IMR-90 (cell line): ENCODE data around the gene CD93. TPM values are rescaled to one million over a fixed set of nuclear protein-coding genes. Genes with fewer than 3 reads are reported as not detected.

ENCODE experiments used
- ATAC-seq: fragments of 200-7000 bp; cut with Tn5 transposase; 2 replicates; pipeline ENCODE4 v1.9.1; 2020; ENCODE audit warnings: low read depth, mild to moderate bottlenecking, moderate library complexity
- BruUV-seq: library from RNA; stranded (reverse); fragments of 400-500 nt; replicated peaks from 2 replicates; lab custom pipeline; 2021; lab: Mats Ljungman, UMichigan
- CTCF ChIA-PET: fragments of 300-600 bp; formaldehyde crosslinking; extraction: SDS; loops from one replicate; lab custom pipeline; 2021; ENCODE audit warnings: antibody characterized with exemption; lab: Yijun Ruan, JAX
- POLR2A ChIA-PET: fragments of 300-600 bp; sonication (Branson Sonifier 250); formaldehyde crosslinking; loops from one replicate; lab custom pipeline; 2022; ENCODE audit warnings: antibody characterized with exemption; ENCODE audit not compliant: unreplicated experiment; lab: Charles Lee
- DNase-seq: peaks from one replicate; pipeline ENCODE4 v3.0.0; 2013
- H2AFZ ChIP-seq: replicated peaks from 2 replicates; pipeline ENCODE3; 2013; ENCODE audit warnings: low read length, mild to moderate bottlenecking; ENCODE audit not compliant: poor library complexity
- H2AK5ac ChIP-seq: 2 replicates; pipeline ENCODE4 v1.6.1; 2013; ENCODE audit warnings: low read depth, low read length, inconsistent platforms
- H2AK9ac ChIP-seq: replicated peaks from 2 replicates; pipeline ENCODE3; 2013; ENCODE audit warnings: mild to moderate bottlenecking, low read depth, low read length, moderate library complexity; ENCODE audit not compliant: poor library complexity
- H2BK120ac ChIP-seq: 2 replicates; pipeline ENCODE4 v1.6.1; 2013; ENCODE audit warnings: low read depth, low read length, inconsistent platforms
- H2BK15ac ChIP-seq: 3 replicates; pipeline ENCODE4 v1.6.1; 2013; ENCODE audit warnings: low read depth, low read length, inconsistent platforms
- H2BK20ac ChIP-seq: 2 replicates; pipeline ENCODE4 v1.6.1; 2013; ENCODE audit warnings: low read depth, mild to moderate bottlenecking, inconsistent platforms, low read length, moderate library complexity
- H2BK5ac ChIP-seq: 2 replicates; pipeline ENCODE4 v1.6.1; 2013; ENCODE audit warnings: mild to moderate bottlenecking, low read depth, low read length, inconsistent platforms; ENCODE audit not compliant: poor library complexity, severe bottlenecking
- H3K14ac ChIP-seq: replicated peaks from 2 replicates; pipeline ENCODE4 v1.6.1; 2013; ENCODE audit warnings: low read depth, low read length, inconsistent platforms
- H3K18ac ChIP-seq: 2 replicates; pipeline ENCODE4 v1.6.1; 2013; ENCODE audit warnings: low read depth, low read length, control low read depth
- H3K23ac ChIP-seq: 2 replicates; pipeline ENCODE4 v1.6.1; 2013; ENCODE audit warnings: low read depth, low read length, inconsistent platforms
- H3K27ac ChIP-seq: 2 replicates; pipeline ENCODE4 v1.5.1; 2013; ENCODE audit warnings: mild to moderate bottlenecking, control low read depth, low read length; ENCODE audit not compliant: insufficient read depth
- H3K27me3 ChIP-seq: 2 replicates; pipeline ENCODE4 v1.6.1; 2013; ENCODE audit warnings: low read length; ENCODE audit not compliant: control insufficient read depth, insufficient read depth
- H3K36me3 ChIP-seq: 2 replicates; pipeline ENCODE4 v1.6.1; 2013; ENCODE audit warnings: low read length, mixed read lengths; ENCODE audit not compliant: control insufficient read depth, insufficient read depth
- H3K4ac ChIP-seq: 2 replicates; pipeline ENCODE4 v1.6.1; 2013; ENCODE audit warnings: low read depth, low read length, inconsistent platforms
- H3K4me1 ChIP-seq: 2 replicates; pipeline ENCODE4 v1.6.1; 2013; ENCODE audit warnings: low read length, mixed read lengths; ENCODE audit not compliant: control insufficient read depth, insufficient read depth
- H3K4me2 ChIP-seq: 2 replicates; pipeline ENCODE4 v1.6.1; 2013; ENCODE audit warnings: low read depth, mild to moderate bottlenecking, control low read depth, low read length, moderate library complexity
- H3K4me3 ChIP-seq: 2 replicates; pipeline ENCODE4 v1.5.1; 2013; ENCODE audit warnings: low read depth, mild to moderate bottlenecking, control low read depth, low read length, moderate library complexity; ENCODE audit not compliant: insufficient read depth
- H3K56ac ChIP-seq: 2 replicates; pipeline ENCODE4 v1.6.1; 2013; ENCODE audit warnings: low read length, inconsistent platforms; ENCODE audit not compliant: insufficient read depth; ENCODE audit errors: extremely low read depth
- H3K79me1 ChIP-seq, 2 experiments: 2 replicates each; pipeline ENCODE4 v1.6.1; 2013; ENCODE audit warnings: low read length in 2 of 2, inconsistent platforms in 1 of 2, low read depth in 1 of 2
- H3K9ac ChIP-seq: 2 replicates; pipeline ENCODE4 v1.6.1; 2013; ENCODE audit warnings: low read depth, low read length, control low read depth
- H3K9me1 ChIP-seq: 2 replicates; pipeline ENCODE4 v1.6.1; 2013; ENCODE audit warnings: low read length, inconsistent platforms; ENCODE audit not compliant: insufficient read depth
- H3K9me3 ChIP-seq: 2 replicates; pipeline ENCODE4 v1.6.1; 2013; ENCODE audit warnings: low read length; ENCODE audit not compliant: control insufficient read depth, insufficient read depth
- H4K20me1 ChIP-seq: 2 replicates; pipeline ENCODE4 v1.6.1; 2013; ENCODE audit warnings: low read length, inconsistent platforms; ENCODE audit not compliant: insufficient read depth
- H4K5ac ChIP-seq: 2 replicates; pipeline ENCODE4 v1.6.1; 2013; ENCODE audit warnings: mild to moderate bottlenecking, low read depth, low read length, control low read depth
- H4K8ac ChIP-seq, 2 experiments: 2 replicates each; pipeline ENCODE4 v1.6.1; 2013; ENCODE audit warnings: low read depth in 2 of 2, low read length in 2 of 2, control low read depth in 1 of 2, inconsistent platforms in 1 of 2
- H4K91ac ChIP-seq: 2 replicates; pipeline ENCODE4 v1.6.1; 2013; ENCODE audit warnings: low read depth, low read length, inconsistent platforms; ENCODE audit not compliant: insufficient read depth
- CEBPB ChIP-seq: IDR thresholded peaks from 2 replicates; pipeline ENCODE4 v1.6.1; 2012; ENCODE audit warnings: low read depth, low read length, improper control_type of control experiment
- CHD1 ChIP-seq: IDR thresholded peaks from 2 replicates; pipeline ENCODE4 v1.6.1; 2012; ENCODE audit warnings: low read depth, low read length, improper control_type of control experiment
- CTCF ChIP-seq: conservative IDR thresholded peaks from 2 replicates; pipeline ENCODE4 v1.5.1; 2012; ENCODE audit warnings: mild to moderate bottlenecking, low read depth, low read length, improper control_type of control experiment
- ELK1 ChIP-seq: fragments of 150-350 bp; IDR thresholded peaks from 2 replicates; pipeline ENCODE4 v1.6.1; 2016; ENCODE audit warnings: low read depth, mild to moderate bottlenecking, low read length, moderate library complexity, borderline replicate concordance
- FOS ChIP-seq: fragments of 150-350 bp; IDR thresholded peaks from 2 replicates; pipeline ENCODE4 v1.6.1; 2016; ENCODE audit warnings: low read depth, low read length
- MXI1 ChIP-seq: IDR thresholded peaks from 2 replicates; pipeline ENCODE4 v1.6.1; 2012; ENCODE audit warnings: low read depth, mild to moderate bottlenecking, low read length, moderate library complexity, borderline replicate concordance
- NFE2L2 ChIP-seq: fragments of 150-350 bp; IDR thresholded peaks from 2 replicates; pipeline ENCODE4 v1.6.1; 2016; ENCODE audit warnings: low read depth, mild to moderate bottlenecking, low read length
- POLR2A ChIP-seq: IDR thresholded peaks from 2 replicates; pipeline ENCODE4 v1.6.1; 2012; ENCODE audit warnings: mild to moderate bottlenecking, low read depth, low read length
- RAD21 ChIP-seq: IDR thresholded peaks from 2 replicates; pipeline ENCODE4 v1.6.1; 2012; ENCODE audit warnings: low read length, improper control_type of control experiment
- SMC3 ChIP-seq: fragments of 150-350 bp; IDR thresholded peaks from 2 replicates; pipeline ENCODE4 v1.6.1; 2016; ENCODE audit warnings: low read depth, mild to moderate bottlenecking, antibody characterized with exemption, low read length, moderate library complexity
- WGBS, 2 experiments: methylation state at CpG; one replicate each; pipeline versions ENCODE4 v1.1.5 to v1.1.7; 2013; ENCODE audit warnings: missing lambda C conversion rate in 2 of 2; ENCODE audit not compliant: insufficient read length in 1 of 2; ENCODE audit errors: extremely low coverage in 2 of 2; 5-methylcytosine and 5-hydroxymethylcytosine counted together
- dilution Hi-C: fragments of 300-500 bp; cut with HindIII; formaldehyde crosslinking; loops from one replicate; pipeline ENCODE4 v1.14.3; 2018; ENCODE audit warnings: low sequenced_read_pairs; ENCODE audit not compliant: unreplicated experiment
- in situ Hi-C: fragments of 300-500 bp; cut with MboI; formaldehyde crosslinking; loops from 3 replicates; pipeline ENCODE4 v1.14.3; 2019; ENCODE audit warnings: low sequenced_read_pairs, inconsistent platforms, mixed read lengths
- intact Hi-C: fragments of 100-400 bp; cut with micrococcal nuclease; formaldehyde crosslinking; loops from 2 replicates; pipeline ENCODE4 v1.10.0; 2022
- polyA plus RNA-seq, 3 experiments: library from polyadenylated mRNA; depleted of rRNA; stranded (reverse); fragments of >200 nt; gene quantifications; 2 replicates each; pipeline ENCODE4 v1.2.3, GENCODE V29; 2012; ENCODE audit warnings: low replicate concordance in 1 of 3
- total RNA-seq: library from RNA; depleted of rRNA; stranded (reverse); fragments of >200 nt; gene quantifications from 2 replicates; pipeline ENCODE4 v1.2.3, GENCODE V29; 2012

CD93 gene
- total and polyA plus RNA-seq, 2 of the 4 experiments (the other 2 are of a cell fraction), result under 0.01 to 0.02 TPM

GRCh38 chr20:23133560-23133998 is 47.5 kb upstream of the CD93 start (continued):
- TF ChIP-seq ELK1, result no peak

GRCh38 chr20:23132930-23133559 is 46.9 kb upstream of the CD93 start:
- H2BK20ac ChIP-seq, result no peak overlapping the region
- no peaks in the 10 kb centered on the region for H4K20me1 ChIP-seq
- H3K27me3 ChIP-seq, result no peaks in the 10 kb centered on the region
- no peak overlapping the region for H3K14ac ChIP-seq
- ATAC-seq (no peak), DNase-seq (no peak)
- H2AK9ac ChIP-seq, result no peak overlapping the region
- no peaks in the 10 kb centered on the region for H3K36me3 ChIP-seq
- no peak overlapping the region for H3K27ac ChIP-seq
- no peak overlapping the region for H3K56ac ChIP-seq
- no TSS peak for BruUV-seq
- no peak overlapping the region for H3K9ac ChIP-seq
- no peak overlapping the region for H4K5ac ChIP-seq
- H3K9me1 ChIP-seq, result no peaks in the 10 kb centered on the region
- H3K4me1 ChIP-seq, result no peaks in the 10 kb centered on the region
- H3K4ac ChIP-seq, result no peak overlapping the region
- H3K18ac ChIP-seq, result no peak overlapping the region
- no peak overlapping the region for H2AFZ ChIP-seq
- ChIA-PET POLR2A (no interaction called here), CTCF (no interaction called here)
- intact Hi-C loops, result no loop called here
- no peaks in the 10 kb centered on the region for H3K79me1 ChIP-seq
- no peak overlapping the region for H4K91ac ChIP-seq
- H2BK5ac ChIP-seq, result no peak overlapping the region
- dilution Hi-C loops, result no loop called here
- no peak overlapping the region for H2AK5ac ChIP-seq
- H2BK120ac ChIP-seq, result no peak overlapping the region
- no peak overlapping the region for H2BK15ac ChIP-seq
- no peak overlapping the region for H3K4me2 ChIP-seq
- no peak overlapping the region for H3K23ac ChIP-seq
- no peak overlapping the region for H4K8ac ChIP-seq
- WGBS, 2 experiments, result no CpG with 5 or more reads among the region's 7 CpGs
- H3K9me3 ChIP-seq, result no peaks in the 10 kb centered on the region
- TF ChIP-seq FOS, result no peak
- no peak for TF ChIP-seq MXI1
- TF ChIP-seq CTCF, result no peak
- no peak for TF ChIP-seq CEBPB
- TF ChIP-seq NFE2L2, result no peak
- no peak for TF ChIP-seq RAD21
- no peak for TF ChIP-seq SMC3
- no peak for TF ChIP-seq CHD1
- TF ChIP-seq POLR2A, result no peak
- in situ Hi-C loops, result no loop called here
- no peak overlapping the region for H3K4me3 ChIP-seq
